Activated CD8-positive, alpha-beta memory T cell treated with anti-CD3 and anti-CD28 coated beads, Interleukin-2, amount 10 ng/mL, durations not matched to agents 7 days and 5 days (primary cell): ENCODE results near the gene CPLANE2. TPM values are rescaled to one million over a fixed set of nuclear protein-coding genes. Genes with fewer than 3 reads are reported as not detected.
"Not testable (repeated sequence)": the region's sequence is repeated elsewhere in the genome, so short reads cannot be mapped to it uniquely, and the experiment has no call there.

Source experiments
- ATAC-seq: fragments of 150-1000 bp; cut with Tn5 transposase; one replicate; pipeline ENCODE4 v1.10.0; 2021; ENCODE audit warnings: moderate library complexity
- CTCF ChIA-PET: fragments of 350-600 bp; sonication (Branson Sonifier 250); formaldehyde crosslinking; loops from one replicate; lab custom pipeline; 2021; ENCODE audit warnings: antibody characterized with exemption; lab: Charles Lee
- DNase-seq: peaks from one replicate; pipeline ENCODE4 v3.0.0-alpha.2; 2020
- H3K27ac Mint-ChIP-seq: one replicate; pipeline ENCODE4 v1.8.0; 2021; ENCODE audit warnings: mild to moderate bottlenecking, mixed read lengths
- H3K27me3 Mint-ChIP-seq: one replicate; pipeline ENCODE4 v1.8.0; 2021; ENCODE audit warnings: mixed read lengths
- H3K36me3 Mint-ChIP-seq: one replicate; pipeline ENCODE4 v1.8.0; 2021; ENCODE audit warnings: mild to moderate bottlenecking, mixed read lengths
- H3K4me1 Mint-ChIP-seq: one replicate; pipeline ENCODE4 v1.8.0; 2021; ENCODE audit warnings: mixed read lengths
- H3K4me3 Mint-ChIP-seq: one replicate; pipeline ENCODE4 v1.8.0; 2021; ENCODE audit warnings: mild to moderate bottlenecking, moderate library complexity, mixed read lengths
- H3K9me3 Mint-ChIP-seq: one replicate; pipeline ENCODE4 v1.8.0; 2022; ENCODE audit warnings: low read depth, mixed read lengths
- total RNA-seq, 2 experiments: library from RNA; stranded (reverse); gene quantifications; one replicate each; pipeline ENCODE4 v1.2.3, GENCODE V29; 2021

The CPLANE2 gene
- total RNA-seq, 2 experiments from 2014 or later = 5.9 to 6.4 TPM

GRCh38 chr1:16217061-16217785 lies 19.8 kb downstream of the CPLANE2 start:
- peaks cover 24% of the 10 kb centered on the region for H3K4me1 Mint-ChIP-seq
- DNase-seq = peak; percentile 98
- ATAC-seq = peak; percentile 97
- H3K9me3 Mint-ChIP-seq = no peaks in the 10 kb centered on the region
- CTCF ChIA-PET = interaction anchor here (0.9 to 4.6 kb wide), 16 partner anchors 8 to 155 kb away, joined by 3 to 21 read pairs (median 4); partner anchors contain the start of genes CPLANE2, FAM131C and SZRD1
- H3K36me3 Mint-ChIP-seq = no peaks in the 10 kb centered on the region
- peaks cover 11% of the 10 kb centered on the region for H3K27me3 Mint-ChIP-seq
- peak overlapping the region; percentile 85 for H3K4me3 Mint-ChIP-seq
- H3K27ac Mint-ChIP-seq = peak overlapping the region; percentile 87

- CTCF ChIA-PET = interaction anchor here (1.0 to 4.6 kb wide), 8 partner anchors 10 to 156 kb away, joined by 3 to 21 read pairs (median 10); partner anchors contain the start of gene CPLANE2
- peaks cover 24% of the 10 kb centered on the region for H3K4me1 Mint-ChIP-seq
- H3K27ac Mint-ChIP-seq = peak overlapping the region; percentile 54
- peak; percentile 89 for DNase-seq
- peak overlapping the region; percentile 85 for H3K4me3 Mint-ChIP-seq
- no peaks in the 10 kb centered on the region for H3K36me3 Mint-ChIP-seq
- H3K27me3 Mint-ChIP-seq = peaks cover 7% of the 10 kb centered on the region
- peak; percentile 48 for ATAC-seq
- H3K9me3 Mint-ChIP-seq = no peaks in the 10 kb centered on the region
Observed at GRCh38 chr1:16215882-16216753, 20.9 kb downstream of the CPLANE2 start.

- CTCF ChIA-PET = interaction anchor here (4.6 kb wide), 1 partner anchor 9 kb away, joined by 21 read pairs; no protein-coding TSS in a partner anchor
- DNase-seq, H3K36me3 Mint-ChIP-seq, ATAC-seq, H3K4me3 Mint-ChIP-seq, H3K27me3 Mint-ChIP-seq, H3K9me3 Mint-ChIP-seq, H3K27ac Mint-ChIP-seq: not testable (repeated sequence)
- H3K4me1 Mint-ChIP-seq = peaks cover 24% of the 10 kb centered on the region
Observed at GRCh38 chr1:16215240-16215639, 21.7 kb downstream of the CPLANE2 start.

- H3K27ac Mint-ChIP-seq, H3K9me3 Mint-ChIP-seq, H3K4me3 Mint-ChIP-seq, H3K36me3 Mint-ChIP-seq, ATAC-seq, DNase-seq, H3K27me3 Mint-ChIP-seq: not testable (repeated sequence)
- CTCF ChIA-PET = interaction anchor here (0.6 to 1.4 kb wide), 3 partner anchors 31 to 401 kb away, joined by 3 read pairs; partner anchors contain the start of gene FAM131C
- peaks cover 14% of the 10 kb centered on the region for H3K4me1 Mint-ChIP-seq
Observed at GRCh38 chr1:16213544-16213943, 23.4 kb downstream of the CPLANE2 start.

GRCh38 chr1:16213013-16213412 lies 24.0 kb downstream of the CPLANE2 start:
- DNase-seq = no peak
- H3K27me3 Mint-ChIP-seq = peaks cover 7% of the 10 kb centered on the region
- H3K9me3 Mint-ChIP-seq = no peaks in the 10 kb centered on the region
- ATAC-seq = no peak
- peaks cover 14% of the 10 kb centered on the region for H3K4me1 Mint-ChIP-seq
- no peak overlapping the region for H3K4me3 Mint-ChIP-seq
- no peak overlapping the region for H3K27ac Mint-ChIP-seq
- CTCF ChIA-PET = interaction anchor here (0.6 to 1.4 kb wide), 3 partner anchors 32 to 400 kb away, joined by 3 read pairs; partner anchors contain the start of gene FAM131C
- no peaks in the 10 kb centered on the region for H3K36me3 Mint-ChIP-seq

GRCh38 chr1:16212251-16212961 lies 24.6 kb downstream of the CPLANE2 start, which contains the start of gene ARHGEF19:
Gene ARHGEF19, minus strand, starts transcription at chr1:16212652. Its CDS starts 3,598 bp downstream, at chr1:16209054.
- no peak for ATAC-seq
- peaks cover 13% of the 10 kb centered on the region for H3K4me1 Mint-ChIP-seq
- no peaks in the 10 kb centered on the region for H3K9me3 Mint-ChIP-seq
- no peak for DNase-seq
- no peak within 1 kb of the TSS for H3K4me3 Mint-ChIP-seq
- peaks cover 7% of the 10 kb centered on the region for H3K27me3 Mint-ChIP-seq
- H3K27ac Mint-ChIP-seq = no peak within 1 kb of the TSS
- CTCF ChIA-PET = interaction anchor here (1.4 kb wide), 1 partner anchor 32 kb away, joined by 3 read pairs; no protein-coding TSS in a partner anchor
- H3K36me3 Mint-ChIP-seq = no peaks in the 10 kb centered on the region

GRCh38 chr1:16211824-16212223 lies 25.2 kb downstream of the CPLANE2 start:
- peaks cover 14% of the 10 kb centered on the region for H3K4me1 Mint-ChIP-seq
- ATAC-seq (no peak), DNase-seq (no peak)
- H3K36me3 Mint-ChIP-seq = no peaks in the 10 kb centered on the region
- no peak overlapping the region for H3K27ac Mint-ChIP-seq
- H3K9me3 Mint-ChIP-seq = no peaks in the 10 kb centered on the region
- peaks cover 7% of the 10 kb centered on the region for H3K27me3 Mint-ChIP-seq
- H3K4me3 Mint-ChIP-seq = no peak overlapping the region
- CTCF ChIA-PET = no interaction called here

GRCh38 chr1:16210581-16210980 lies 26.4 kb downstream of the CPLANE2 start:
- Mint-ChIP-seq H3K27ac (no peak overlapping the region), H3K27me3 (peaks cover 7% of the 10 kb centered on the region), H3K9me3 (no peaks in the 10 kb centered on the region), H3K4me1 (peaks cover 5% of the 10 kb centered on the region), H3K4me3 (no peak overlapping the region), H3K36me3 (no peaks in the 10 kb centered on the region)
- DNase-seq (no peak), ATAC-seq (no peak)
- CTCF ChIA-PET = no interaction called here

- Mint-ChIP-seq H3K4me3 (no peak overlapping the region), H3K36me3 (no peaks in the 10 kb centered on the region), H3K9me3 (no peaks in the 10 kb centered on the region), H3K27ac (no peak overlapping the region), H3K27me3 (peaks cover 7% of the 10 kb centered on the region), H3K4me1 (peaks cover 5% of the 10 kb centered on the region)
- ATAC-seq = no peak
- no peak for DNase-seq
- CTCF ChIA-PET = no interaction called here
Observed at GRCh38 chr1:16209847-16210407, 27.1 kb downstream of the CPLANE2 start.

- Mint-ChIP-seq H3K27ac (no peak overlapping the region), H3K27me3 (peaks cover 7% of the 10 kb centered on the region), H3K36me3 (no peaks in the 10 kb centered on the region), H3K4me3 (no peak overlapping the region), H3K4me1 (peaks cover 5% of the 10 kb centered on the region), H3K9me3 (no peaks in the 10 kb centered on the region)
- CTCF ChIA-PET = interaction anchor here (1.3 to 1.5 kb wide), 2 partner anchors 8 to 130 kb away, joined by 3 to 4 read pairs; no protein-coding TSS in a partner anchor
- ATAC-seq = no peak
- no peak for DNase-seq
Observed at GRCh38 chr1:16209132-16209846, 27.7 kb downstream of the CPLANE2 start.

- CTCF ChIA-PET = interaction anchor here (1.3 to 1.5 kb wide), 2 partner anchors 9 to 129 kb away, joined by 3 to 4 read pairs; no protein-coding TSS in a partner anchor
Observed at GRCh38 chr1:16208270-16208987, 28.6 kb downstream of the CPLANE2 start.

More at GRCh38 chr1:16208270-16208987, 28.6 kb downstream of the CPLANE2 start:
- Mint-ChIP-seq H3K4me1 (peaks cover 5% of the 10 kb centered on the region), H3K36me3 (no peaks in the 10 kb centered on the region), H3K9me3 (no peaks in the 10 kb centered on the region), H3K27me3 (peaks cover 7% of the 10 kb centered on the region), H3K27ac (no peak overlapping the region), H3K4me3 (no peak overlapping the region)
- DNase-seq (no peak), ATAC-seq (no peak)
